Measurements from ENCODE around the gene SYNC.
"Not testable (repeated sequence)": the region's sequence is repeated elsewhere in the genome, so short reads cannot be mapped to it uniquely, and the experiment has no call there.

The SYNC gene

DNA sequence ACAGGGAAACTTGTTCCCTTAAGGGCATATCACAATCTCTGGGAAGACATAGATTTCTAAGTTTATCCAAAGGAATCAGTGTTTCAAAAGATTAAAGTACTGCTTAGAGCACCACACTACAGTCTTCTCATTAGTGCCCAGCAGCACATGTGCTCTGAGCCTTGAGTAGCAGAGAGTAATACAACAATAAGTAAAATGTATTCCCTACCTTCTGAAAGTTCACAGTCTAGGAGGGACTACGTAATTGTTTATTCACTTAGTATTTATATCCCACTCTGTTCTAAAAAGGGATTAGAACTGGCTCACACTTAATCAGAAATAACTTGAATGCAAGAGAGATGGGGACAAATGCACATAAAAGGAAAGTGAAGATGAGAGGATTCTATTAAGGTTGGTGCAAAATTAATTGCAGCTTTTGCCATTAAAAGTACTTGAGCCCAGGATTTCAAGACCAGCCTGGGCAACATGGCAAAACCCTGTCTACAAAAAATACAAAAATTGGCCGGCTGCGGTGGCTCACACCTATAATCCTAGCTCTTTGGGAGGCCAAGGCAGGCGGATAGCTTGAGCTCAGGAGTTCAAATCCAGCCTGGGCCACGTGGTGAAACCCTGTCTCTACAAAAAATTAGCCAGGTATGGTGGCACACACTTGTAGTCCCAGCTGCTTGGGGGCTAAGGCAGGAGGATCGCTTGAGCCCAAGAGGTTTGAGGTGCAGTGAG lies 9.0 kb downstream of the SYNC start:
- DNase-seq (ENCODE audit: low spot score) = no peak

- no peak for DNase-seq (ENCODE audit: low spot score)
Observed at GRCh38 chr1:32686387-32686786, 16.2 kb downstream of the SYNC start.

DNA sequence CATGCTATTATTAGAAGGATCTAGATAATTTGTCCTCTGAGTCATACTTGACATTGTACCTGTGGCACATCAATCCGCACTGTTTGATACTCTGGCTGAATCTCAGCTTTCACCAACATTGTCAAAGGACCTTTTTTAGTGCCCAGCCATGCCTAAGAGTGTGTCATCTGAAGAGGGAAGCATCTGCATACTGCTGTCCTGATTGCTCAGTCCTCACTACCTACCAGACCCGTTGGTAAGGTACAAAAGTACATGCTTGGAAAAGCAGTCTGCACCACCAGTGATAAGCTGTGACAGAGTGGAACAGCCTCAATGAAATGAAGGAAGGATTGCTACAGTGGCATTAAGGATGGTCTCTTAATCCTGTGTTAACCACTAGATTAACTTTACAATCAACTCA lies 17.1 kb downstream of the SYNC start:
- no peak for DNase-seq (ENCODE audit: low spot score)

DNA sequence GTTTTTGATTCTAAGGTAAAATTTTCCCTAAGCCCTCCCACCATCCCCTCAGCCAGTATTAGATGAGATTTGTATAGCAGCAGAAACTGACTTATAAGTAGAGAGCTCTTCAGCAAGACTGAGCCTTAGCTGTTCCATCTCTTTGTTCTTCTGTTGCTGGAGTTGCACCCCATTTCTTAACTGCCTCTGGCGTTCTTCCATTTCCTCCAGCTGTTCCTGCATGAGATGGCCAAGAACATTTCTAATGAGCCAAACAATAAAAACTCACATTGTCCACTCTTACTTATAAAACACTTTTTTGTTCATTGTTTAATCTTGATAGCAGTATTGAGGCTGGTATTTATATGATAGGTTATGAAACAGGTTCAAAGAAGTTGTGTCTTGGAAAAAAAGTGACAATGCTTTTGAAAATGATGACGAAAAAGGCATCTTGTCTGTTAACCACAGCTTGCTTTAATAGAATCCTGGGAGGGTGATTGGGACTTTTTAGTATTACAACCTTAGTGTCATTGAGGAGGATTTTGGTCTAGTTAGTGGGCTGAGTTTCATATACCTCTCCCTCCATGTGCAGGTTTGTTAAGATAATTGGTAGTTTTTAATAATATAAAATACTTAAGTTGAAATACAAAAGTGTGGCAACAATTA lies 18.3 kb downstream of the SYNC start:
- DNase-seq (ENCODE audit: low spot score) = no peak

DNA sequence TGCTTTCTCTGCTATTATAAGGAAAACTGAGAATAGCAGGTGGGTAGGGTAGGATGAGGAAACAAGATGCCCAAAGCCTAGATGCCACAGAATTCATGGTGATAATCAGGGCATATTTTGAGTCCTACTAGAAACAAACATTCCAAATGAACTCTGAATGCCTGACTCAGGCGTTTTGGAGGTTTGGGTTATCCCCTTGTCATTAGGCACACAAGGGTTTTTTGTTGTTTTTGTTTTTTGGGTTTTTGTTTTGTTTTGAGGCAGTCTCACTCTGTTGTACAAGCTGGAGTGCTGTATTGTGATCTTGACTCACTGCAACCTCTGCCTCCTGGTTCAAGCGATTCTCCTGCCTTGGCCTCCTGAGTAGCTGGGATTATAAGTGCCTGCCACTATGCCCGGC lies 19.2 kb downstream of the SYNC start:
- no peak for DNase-seq (ENCODE audit: low spot score)

DNA sequence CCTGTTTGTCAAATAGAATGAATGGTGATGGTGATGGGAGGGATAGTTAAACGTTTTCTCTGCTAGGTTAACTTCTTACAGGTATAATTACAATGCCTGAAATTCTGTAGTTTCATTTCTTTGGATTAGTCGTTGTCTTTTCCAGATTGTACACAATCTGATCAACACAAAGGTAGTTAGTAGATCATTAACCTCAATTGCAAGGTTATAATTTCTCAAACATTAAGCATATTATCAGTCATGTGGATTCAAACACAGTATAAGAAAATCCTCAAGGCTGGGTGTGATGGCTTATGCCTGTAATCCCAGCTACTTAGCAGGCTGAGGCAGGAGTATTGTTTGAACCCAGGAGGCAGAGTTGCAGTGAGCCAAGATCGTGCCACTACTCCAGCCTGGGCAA lies 20.6 kb downstream of the SYNC start:
- DNase-seq (ENCODE audit: low spot score) = no peak

- no peak for DNase-seq (ENCODE audit: low spot score)
Observed at GRCh38 chr1:32681509-32681908, 21.1 kb downstream of the SYNC start.

GRCh38 chr1:32680642-32681041 lies 21.9 kb downstream of the SYNC start:
- DNase-seq (ENCODE audit: low spot score) = no peak

- not testable (repeated sequence) for DNase-seq (ENCODE audit: low spot score)
Observed at GRCh38 chr1:32679993-32680392, 22.6 kb downstream of the SYNC start.

GRCh38 chr1:32676945-32677344 lies 25.6 kb downstream of the SYNC start:
- no peak for DNase-seq (ENCODE audit: low spot score)

DNA sequence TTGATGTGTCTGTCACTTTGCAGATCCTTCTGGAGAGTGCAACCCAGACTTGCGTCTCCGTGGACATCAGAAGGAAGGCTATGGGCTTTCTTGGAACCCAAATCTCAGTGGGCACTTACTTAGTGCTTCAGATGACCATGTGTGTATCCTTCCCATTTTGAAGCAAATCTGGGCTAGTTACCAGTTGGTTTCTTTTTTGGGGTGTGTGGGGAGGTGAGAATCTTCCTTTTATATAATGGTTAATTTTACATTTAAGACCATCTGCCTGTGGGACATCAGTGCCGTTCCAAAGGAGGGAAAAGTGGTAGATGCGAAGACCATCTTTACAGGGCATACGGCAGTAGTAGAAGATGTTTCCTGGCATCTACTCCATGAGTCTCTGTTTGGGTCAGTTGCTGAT lies 33.9 kb downstream of the SYNC start:
- DNase-seq (ENCODE audit: low spot score) = not testable (repeated sequence)

- DNase-seq (ENCODE audit: low spot score) = no peak
Observed at GRCh38 chr1:32666901-32667566, 35.5 kb downstream of the SYNC start.

DNA sequence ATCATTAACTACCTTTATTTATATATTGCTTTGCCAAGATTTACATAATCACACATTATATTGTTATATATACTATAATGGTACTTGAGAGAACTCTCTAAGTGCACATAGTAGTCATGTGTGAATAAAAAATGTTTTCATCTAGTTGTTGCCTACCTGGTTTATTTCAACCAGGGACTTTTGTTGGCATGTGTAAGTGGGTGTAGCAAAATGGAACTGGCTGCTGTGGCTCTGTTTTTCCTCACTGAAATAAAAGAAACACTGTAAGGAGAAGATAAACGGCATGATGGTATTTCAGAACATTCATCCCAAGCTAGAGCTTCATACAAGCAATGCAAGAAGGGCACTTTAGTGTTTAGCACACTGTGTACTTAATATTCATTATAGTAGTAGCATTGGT lies 36.7 kb downstream of the SYNC start:
- DNase-seq (ENCODE audit: low spot score) = no peak

DNA sequence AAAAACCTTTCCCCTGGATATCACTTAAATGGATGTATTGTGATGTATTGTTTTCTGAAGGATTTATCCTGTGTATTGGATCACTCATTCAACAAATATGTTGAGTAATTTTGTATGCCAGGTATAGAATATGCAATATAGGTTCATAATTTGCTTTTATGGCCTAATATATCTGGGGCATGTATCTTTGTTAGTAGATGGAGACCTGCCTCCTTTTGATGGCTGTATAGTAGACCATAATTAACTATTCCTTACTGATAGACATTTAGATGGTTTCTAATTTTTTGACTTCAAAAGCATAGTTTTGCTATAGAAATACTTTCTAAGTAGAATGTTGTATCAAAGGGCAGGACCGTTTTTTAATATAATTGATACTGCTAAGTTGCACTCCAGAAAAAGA lies 43.0 kb downstream of the SYNC start:
- no peak for DNase-seq (ENCODE audit: low spot score)

GRCh38 chr1:32652244-32652962 lies 50.2 kb downstream of the SYNC start:
- no peak for DNase-seq (ENCODE audit: low spot score)

DNA sequence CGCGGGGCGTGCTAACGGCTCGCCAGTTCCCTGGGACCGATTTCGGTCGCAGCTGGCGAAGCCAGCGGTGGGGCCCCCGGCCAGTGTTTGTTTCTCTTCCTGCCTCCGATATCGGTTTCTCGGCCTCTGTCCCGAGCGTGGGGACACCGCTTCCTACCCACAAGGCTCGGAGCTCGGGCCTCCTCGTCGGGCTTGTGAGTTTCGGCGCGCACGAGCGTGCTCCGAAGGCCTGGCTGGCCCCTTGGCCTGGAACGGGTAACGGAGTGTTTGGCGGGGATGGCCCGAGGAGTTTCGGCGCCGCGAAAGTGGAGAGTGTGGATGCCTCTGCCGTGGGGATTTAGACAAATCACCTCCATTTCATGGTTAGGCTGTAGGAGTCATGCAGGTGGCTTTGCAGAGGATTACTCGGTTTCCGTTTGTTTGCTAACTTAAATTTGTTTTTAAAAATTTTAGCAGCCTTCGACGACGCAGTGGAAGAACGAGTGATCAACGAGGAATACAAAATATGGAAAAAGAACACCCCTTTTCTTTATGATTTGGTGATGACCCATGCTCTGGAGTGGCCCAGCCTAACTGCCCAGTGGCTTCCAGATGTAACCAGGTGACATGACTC lies 51.0 kb downstream of the SYNC start:
- no peak for DNase-seq (ENCODE audit: low spot score)

- peak; percentile 97 for DNase-seq (ENCODE audit: low spot score)
Observed at GRCh38 chr1:32650752-32651460, 51.7 kb downstream of the SYNC start, which contains the start of gene RBBP4. RBBP4 (plus strand) TSS chr1:32651208; CDS start chr1:32651307, 99 bp downstream.

DNA sequence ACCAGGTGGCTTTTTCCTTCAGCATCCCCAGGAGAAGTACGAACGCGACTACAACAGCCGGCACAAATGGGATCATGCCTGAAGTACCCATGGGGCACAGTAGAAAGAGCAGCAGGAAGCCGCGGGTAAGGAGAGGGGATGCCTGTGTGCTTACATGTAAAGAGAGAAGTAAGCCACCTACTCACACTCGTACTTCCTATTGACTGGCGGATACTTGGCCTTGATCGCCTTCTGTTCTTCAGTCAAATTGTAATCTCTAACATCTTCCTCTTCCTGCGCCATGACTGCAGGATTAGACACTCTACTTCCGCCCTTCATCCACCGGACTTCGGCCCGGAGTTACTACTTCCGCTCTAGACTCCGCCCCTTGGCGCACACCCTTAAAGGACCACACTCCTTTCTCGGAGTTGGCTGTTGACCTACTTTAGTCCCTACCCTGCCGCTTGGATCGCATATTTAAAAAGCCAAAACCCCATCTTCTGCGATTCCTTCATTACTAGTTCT lies 52.3 kb downstream of the SYNC start, which contains the start of gene ZBTB8OS:
Gene ZBTB8OS, minus strand, starts transcription at position 303 of the 504 bp plus-strand sequence. Its CDS starts 21 bp downstream, at position 282.
- DNase-seq (ENCODE audit: low spot score) = peak; percentile 99

- DNase-seq (ENCODE audit: low spot score) = peak; percentile 39
Observed at GRCh38 chr1:32647308-32648134, 55.0 kb downstream of the SYNC start.

GRCh38 chr1:32644426-32644825 lies 58.1 kb downstream of the SYNC start:
- DNase-seq (ENCODE audit: low spot score) = no peak
